Measurements from ENCODE around the gene OR6C65.
"Not testable (repeated sequence)": the region's sequence is repeated elsewhere in the genome, so short reads cannot be mapped to it uniquely, and the experiment has no call there.

Gene OR6C65

GRCh38 chr12:55396326-55396725 is 4.0 kb upstream of the OR6C65 start:
- Histone ChIP-seq H3K4me3 (ENCODE audit: low read depth in 1 of 2, low read length in 2 of 2) (no peak overlapping the region), H3K4me2 (ENCODE audit: insufficient read depth, low read length) (no peak overlapping the region), H3K36me3 (ENCODE audit: insufficient read depth, low read length) (no peaks in the 10 kb centered on the region), H3K4me1 (ENCODE audit: insufficient read depth, low read length) (no peaks in the 10 kb centered on the region), H3K9me3 (ENCODE audit: insufficient read depth, low read length, severe bottlenecking) (no peaks in the 10 kb centered on the region), H3K9ac (ENCODE audit: low read depth, low read length) (no peak overlapping the region), H2AFZ (ENCODE audit: low read depth, low read length) (no peak overlapping the region), H4K20me1 (ENCODE audit: insufficient read depth, low read length) (no peaks in the 10 kb centered on the region), H3K27me3 (ENCODE audit: insufficient read depth, low read length, poor library complexity) (peaks cover 3% of the 10 kb centered on the region), H3K27ac (ENCODE audit: low read length) (no peak overlapping the region), H3K79me2 (ENCODE audit: insufficient read depth, low read length) (no peaks in the 10 kb centered on the region)
- TF ChIP-seq EZH2 (IDR thresholded peaks at IDR 0.05; ENCODE audit: borderline replicate concordance, low read depth, low read length, severe bottlenecking) (no peak), CTCF (IDR thresholded peaks at IDR 0.05; ENCODE audit: borderline replicate concordance, extremely low read depth, low read length, poor library complexity, severe bottlenecking) (no peak)
- no peak for ATAC-seq (ENCODE audit: insufficient read depth, low read depth)
- DNase-seq: no peak

- TF ChIP-seq EZH2 (IDR thresholded peaks at IDR 0.05; ENCODE audit: borderline replicate concordance, low read depth, low read length, severe bottlenecking): no peak
- no peak for TF ChIP-seq CTCF (IDR thresholded peaks at IDR 0.05; ENCODE audit: borderline replicate concordance, extremely low read depth, low read length, poor library complexity, severe bottlenecking)
- no peak for DNase-seq
- H3K4me2 ChIP-seq (ENCODE audit: insufficient read depth, low read length): no peak overlapping the region
- no peaks in the 10 kb centered on the region for H3K79me2 ChIP-seq (ENCODE audit: insufficient read depth, low read length)
- H4K20me1 ChIP-seq (ENCODE audit: insufficient read depth, low read length): no peaks in the 10 kb centered on the region
- H2AFZ ChIP-seq (ENCODE audit: low read depth, low read length): no peak overlapping the region
- no peaks in the 10 kb centered on the region for H3K4me1 ChIP-seq (ENCODE audit: insufficient read depth, low read length)
- H3K36me3 ChIP-seq (ENCODE audit: insufficient read depth, low read length): no peaks in the 10 kb centered on the region
- H3K27ac ChIP-seq (ENCODE audit: low read length): no peak overlapping the region
- no peak for ATAC-seq (ENCODE audit: insufficient read depth, low read depth)
- no peaks in the 10 kb centered on the region for H3K27me3 ChIP-seq (ENCODE audit: insufficient read depth, low read length, poor library complexity)
- H3K9me3 ChIP-seq (ENCODE audit: insufficient read depth, low read length, severe bottlenecking): no peaks in the 10 kb centered on the region
- H3K9ac ChIP-seq (ENCODE audit: low read depth, low read length): no peak overlapping the region
- H3K4me3 ChIP-seq (ENCODE audit: low read depth in 1 of 2, low read length in 2 of 2): no peak overlapping the region
Measured at GRCh38 chr12:55407866-55408265, 7.5 kb downstream of the OR6C65 start.

GRCh38 chr12:55409133-55409532 is 8.8 kb downstream of the OR6C65 start:
- H2AFZ ChIP-seq (ENCODE audit: low read depth, low read length); H3K4me3 ChIP-seq (ENCODE audit: low read depth in 1 of 2, low read length in 2 of 2); H3K4me1 ChIP-seq (ENCODE audit: insufficient read depth, low read length); H3K9me3 ChIP-seq (ENCODE audit: insufficient read depth, low read length, severe bottlenecking); ATAC-seq (ENCODE audit: insufficient read depth, low read depth); H3K27me3 ChIP-seq (ENCODE audit: insufficient read depth, low read length, poor library complexity); H4K20me1 ChIP-seq (ENCODE audit: insufficient read depth, low read length); DNase-seq; H3K4me2 ChIP-seq (ENCODE audit: insufficient read depth, low read length); H3K9ac ChIP-seq (ENCODE audit: low read depth, low read length); H3K79me2 ChIP-seq (ENCODE audit: insufficient read depth, low read length); H3K27ac ChIP-seq (ENCODE audit: low read length); H3K36me3 ChIP-seq (ENCODE audit: insufficient read depth, low read length): not testable (repeated sequence)

- H4K20me1 ChIP-seq (ENCODE audit: insufficient read depth, low read length); H3K27me3 ChIP-seq (ENCODE audit: insufficient read depth, low read length, poor library complexity); H3K4me2 ChIP-seq (ENCODE audit: insufficient read depth, low read length); H3K79me2 ChIP-seq (ENCODE audit: insufficient read depth, low read length); H3K4me3 ChIP-seq (ENCODE audit: low read depth in 1 of 2, low read length in 2 of 2); H3K4me1 ChIP-seq (ENCODE audit: insufficient read depth, low read length); ATAC-seq (ENCODE audit: insufficient read depth, low read depth); H3K9me3 ChIP-seq (ENCODE audit: insufficient read depth, low read length, severe bottlenecking); H3K36me3 ChIP-seq (ENCODE audit: insufficient read depth, low read length); DNase-seq; H3K9ac ChIP-seq (ENCODE audit: low read depth, low read length); H3K27ac ChIP-seq (ENCODE audit: low read length); H2AFZ ChIP-seq (ENCODE audit: low read depth, low read length): not testable (repeated sequence)
Measured at GRCh38 chr12:55412138-55412537, 11.8 kb downstream of the OR6C65 start.

GRCh38 chr12:55413498-55414388 is 13.4 kb downstream of the OR6C65 start:
- H3K4me3 ChIP-seq (ENCODE audit: low read depth in 1 of 2, low read length in 2 of 2); H3K9ac ChIP-seq (ENCODE audit: low read depth, low read length); DNase-seq; H3K79me2 ChIP-seq (ENCODE audit: insufficient read depth, low read length); ATAC-seq (ENCODE audit: insufficient read depth, low read depth); H3K27ac ChIP-seq (ENCODE audit: low read length); H3K36me3 ChIP-seq (ENCODE audit: insufficient read depth, low read length); H3K9me3 ChIP-seq (ENCODE audit: insufficient read depth, low read length, severe bottlenecking); H2AFZ ChIP-seq (ENCODE audit: low read depth, low read length); H3K4me1 ChIP-seq (ENCODE audit: insufficient read depth, low read length); H3K4me2 ChIP-seq (ENCODE audit: insufficient read depth, low read length); H4K20me1 ChIP-seq (ENCODE audit: insufficient read depth, low read length): not testable (repeated sequence)
- H3K27me3 ChIP-seq (ENCODE audit: insufficient read depth, low read length, poor library complexity): peaks cover 17% of the 10 kb centered on the region

GRCh38 chr12:55414396-55414823 is 14.1 kb downstream of the OR6C65 start:
- H3K36me3 ChIP-seq (ENCODE audit: insufficient read depth, low read length); H3K4me3 ChIP-seq (ENCODE audit: low read depth in 1 of 2, low read length in 2 of 2); ATAC-seq (ENCODE audit: insufficient read depth, low read depth); H3K27ac ChIP-seq (ENCODE audit: low read length); H3K4me1 ChIP-seq (ENCODE audit: insufficient read depth, low read length); H3K79me2 ChIP-seq (ENCODE audit: insufficient read depth, low read length); H3K9ac ChIP-seq (ENCODE audit: low read depth, low read length); H2AFZ ChIP-seq (ENCODE audit: low read depth, low read length); H3K4me2 ChIP-seq (ENCODE audit: insufficient read depth, low read length); H4K20me1 ChIP-seq (ENCODE audit: insufficient read depth, low read length); H3K9me3 ChIP-seq (ENCODE audit: insufficient read depth, low read length, severe bottlenecking); DNase-seq: not testable (repeated sequence)
- peaks cover 17% of the 10 kb centered on the region for H3K27me3 ChIP-seq (ENCODE audit: insufficient read depth, low read length, poor library complexity)
